HepG2 (cell line): ENCODE results near the gene PSMD5. TPM values are rescaled to one million over a fixed set of nuclear protein-coding genes. Genes with fewer than 3 reads are reported as not detected.

Experiments
- ARID3A ChIP-seq: IDR thresholded peaks from 2 replicates; pipeline ENCODE4 v1.6.1; 2012; ENCODE audit warnings: low read depth, low read length, improper control_type of control experiment
- ARNT ChIP-seq: fragments of 450-650 bp; IDR thresholded peaks from 2 replicates; pipeline ENCODE4 v1.6.1; 2017
- CEBPZ ChIP-seq: IDR thresholded peaks from 2 replicates; pipeline ENCODE4 v1.6.1; 2012; ENCODE audit warnings: low read length, improper control_type of control experiment
- CENPX ChIP-seq: sonication (generic); formaldehyde crosslinking; IDR thresholded peaks from 2 replicates; pipeline ENCODE4 v1.9.0; 2021; ENCODE audit warnings: mild to moderate bottlenecking, missing genetic modification reagents, moderate library complexity
- FOSL1 ChIP-seq: sonication (generic); formaldehyde crosslinking; IDR thresholded peaks from 2 replicates; pipeline ENCODE4 v1.9.0; 2021; ENCODE audit warnings: missing genetic modification reagents, borderline replicate concordance
- FOXC1 ChIP-seq: sonication (generic); formaldehyde crosslinking; IDR thresholded peaks from 2 replicates; pipeline ENCODE4 v1.8.0; 2022; ENCODE audit warnings: mild to moderate bottlenecking, missing genetic modification reagents, borderline replicate concordance
- HNRNPLL ChIP-seq: fragments of 200-400 bp; formaldehyde crosslinking; IDR thresholded peaks from 2 replicates; pipeline ENCODE4 v1.6.1; 2017; ENCODE audit warnings: mild to moderate bottlenecking, low read depth, low read length; ENCODE audit not compliant: poor library complexity, severe bottlenecking
- MIXL1 ChIP-seq: IDR thresholded peaks from 2 replicates; pipeline ENCODE4 v1.6.1; 2016
- MXI1 ChIP-seq: IDR thresholded peaks from 3 replicates; pipeline ENCODE4 v1.6.1; 2012; ENCODE audit warnings: low read depth, low read length, inconsistent platforms, borderline replicate concordance
- POLR2A ChIP-seq, 2 experiments: IDR thresholded peaks; 2 replicates each; pipeline ENCODE4 v1.6.1; 2011; ENCODE audit warnings: low read depth in 2 of 2, low read length in 2 of 2, mild to moderate bottlenecking in 1 of 2, moderate library complexity in 1 of 2; ENCODE audit not compliant: insufficient read depth in 1 of 2
- PREB ChIP-seq: sonication (generic); formaldehyde crosslinking; IDR thresholded peaks from 2 replicates; pipeline ENCODE4 v1.4.0; 2020; ENCODE audit warnings: missing genetic modification reagents
- PTBP1 ChIP-seq: fragments of 200-400 bp; formaldehyde crosslinking; IDR thresholded peaks from 2 replicates; pipeline ENCODE4 v1.6.1; 2018; ENCODE audit warnings: low read length, low read depth; ENCODE audit not compliant: poor library complexity, severe bottlenecking
- RBM22 ChIP-seq: fragments of 200-400 bp; formaldehyde crosslinking; optimal IDR thresholded peaks from 2 replicates; pipeline ENCODE3; 2017; ENCODE audit warnings: mild to moderate bottlenecking, low read length, moderate library complexity
- SP5 ChIP-seq: IDR thresholded peaks from 2 replicates; pipeline ENCODE4 v1.6.1; 2016; ENCODE audit warnings: low read depth, borderline replicate concordance
- TBL1XR1 ChIP-seq: fragments of 150-350 bp; IDR thresholded peaks from 2 replicates; pipeline ENCODE4 v1.6.1; 2014; ENCODE audit warnings: borderline replicate concordance, low read length; ENCODE audit not compliant: partially characterized antibody
- ZFP82 ChIP-seq: sonication (generic); formaldehyde crosslinking; IDR thresholded peaks from 2 replicates; pipeline ENCODE4 v1.5.1; 2020; ENCODE audit warnings: mild to moderate bottlenecking, missing genetic modification reagents, borderline replicate concordance
- ZNF160 ChIP-seq: sonication (generic); formaldehyde crosslinking; IDR thresholded peaks from 2 replicates; pipeline ENCODE4 v1.8.0; 2022; ENCODE audit warnings: mild to moderate bottlenecking, inconsistent platforms, missing genetic modification reagents
- ZNF329 ChIP-seq: sonication (generic); formaldehyde crosslinking; IDR thresholded peaks from 2 replicates; pipeline ENCODE4 v1.9.0; 2021; ENCODE audit warnings: low read depth, mild to moderate bottlenecking, missing genetic modification reagents
- ZNF350 ChIP-seq: sonication (generic); formaldehyde crosslinking; IDR thresholded peaks from 2 replicates; pipeline ENCODE4 v1.4.0; 2020; ENCODE audit warnings: mild to moderate bottlenecking, low read depth, missing genetic modification reagents, borderline replicate concordance
- ZNF615 ChIP-seq: sonication (generic); formaldehyde crosslinking; IDR thresholded peaks from 2 replicates; pipeline ENCODE4 v1.5.0; 2020; ENCODE audit warnings: mild to moderate bottlenecking, missing genetic modification reagents, borderline replicate concordance
- polyA plus RNA-seq, 8 experiments: library from polyadenylated mRNA; depleted of rRNA in 3 of 8; stranded (reverse) in 7 of 8; unstranded in 1 of 8; fragments of >200 nt; fragmentation: Illumina TruSeq in 4 of 8; extraction: Trizol in 4 of 8; gene quantifications; 2 replicates each; pipeline versions ENCODE4 v1.2.1 to v1.2.3, GENCODE V29; 2011 to 2016; ENCODE audit warnings: low read depth in 4 of 8, missing spikeins in 1 of 8, mixed read lengths in 1 of 8; ENCODE audit not compliant: insufficient read depth in 1 of 8
- total RNA-seq, 5 experiments: library from RNA; depleted of rRNA; stranded (reverse); fragments of >200 nt; fragmentation: Illumina TruSeq; extraction: Trizol; gene quantifications; 2 replicates each; pipeline ENCODE4 v1.2.3, GENCODE V29; 2016; ENCODE audit warnings: low read depth in 1 of 5
- TF ChIP-seq, protein P1 (sequence below): sonication (generic); formaldehyde crosslinking; IDR thresholded peaks from 2 replicates; pipeline ENCODE4 v1.4.0; 2020; ENCODE audit warnings: missing genetic modification reagents; ENCODE audit errors: not compliant biosample characterization
- TF ChIP-seq, protein P2 (sequence below): sonication (generic); formaldehyde crosslinking; IDR thresholded peaks from 2 replicates; pipeline ENCODE4 v1.5.0; 2020; ENCODE audit warnings: mild to moderate bottlenecking, low read depth, missing genetic modification reagents, borderline replicate concordance

PSMD5 gene
- total and polyA plus RNA-seq, 2 of the 13 experiments (the other 11 are each of a cell fraction or from before 2014, with no cell fraction given): 12.7 to 18.1 TPM

- peak; percentile 88 for TF ChIP-seq MXI1
- TF ChIP-seq PREB (CRISPR knock-in tag): no peak
- TF ChIP-seq, protein P1, sequence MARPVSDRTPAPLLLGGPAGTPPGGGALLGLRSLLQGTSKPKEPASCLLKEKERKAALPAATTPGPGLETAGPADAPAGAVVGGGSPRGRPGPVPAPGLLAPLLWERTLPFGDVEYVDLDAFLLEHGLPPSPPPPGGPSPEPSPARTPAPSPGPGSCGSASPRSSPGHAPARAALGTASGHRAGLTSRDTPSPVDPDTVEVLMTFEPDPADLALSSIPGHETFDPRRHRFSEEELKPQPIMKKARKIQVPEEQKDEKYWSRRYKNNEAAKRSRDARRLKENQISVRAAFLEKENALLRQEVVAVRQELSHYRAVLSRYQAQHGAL (CRISPR knock-in tag): no peak
- TF ChIP-seq ZNF350 (CRISPR knock-in tag): peak; percentile 38; the same call in 1 of the 2 replicates
- TF ChIP-seq, protein P2, sequence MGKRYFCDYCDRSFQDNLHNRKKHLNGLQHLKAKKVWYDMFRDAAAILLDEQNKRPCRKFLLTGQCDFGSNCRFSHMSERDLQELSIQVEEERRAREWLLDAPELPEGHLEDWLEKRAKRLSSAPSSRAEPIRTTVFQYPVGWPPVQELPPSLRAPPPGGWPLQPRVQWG: no peak
- no peak for TF ChIP-seq SP5 (CRISPR knock-in tag)
- TF ChIP-seq ZNF615 (CRISPR knock-in tag): no peak
- peak; percentile 72; the same call in 1 of the 2 replicates for TF ChIP-seq FOXC1 (CRISPR knock-in tag)
- TF ChIP-seq MIXL1 (CRISPR knock-in tag): peak; percentile 54; the same call in 1 of the 2 replicates
- TF ChIP-seq ZNF160: no peak
- TF ChIP-seq CEBPZ: no peak
- no peak for TF ChIP-seq TBL1XR1
- no peak for TF ChIP-seq FOSL1 (CRISPR knock-in tag)
- TF ChIP-seq ZFP82 (CRISPR knock-in tag): 0 out of 2 replicates have a peak, but pooled peaks have one; percentile 62
- TF ChIP-seq ARID3A: no peak
- TF ChIP-seq HNRNPLL: peak; percentile 96
- TF ChIP-seq ZNF329 (CRISPR knock-in tag): 0 out of 2 replicates have a peak, but pooled peaks have one; percentile 55
- no peak for TF ChIP-seq PTBP1
- no peak for TF ChIP-seq CENPX (CRISPR knock-in tag)
- TF ChIP-seq POLR2A (IDR thresholded peaks at IDR 0.05; ENCODE audit: insufficient read depth in 1 of 2, low read depth in 2 of 2, low read length in 2 of 2): peak; percentile 86 to 89
- no peak for TF ChIP-seq ARNT
- TF ChIP-seq RBM22: no peak
Measured at GRCh38 chr9:120842685-120843485, at the start of gene PSMD5 (continued).
